SK-N-SH treated with all-trans-retinoic acid at 6 μM for 48 hours (cell line): Measurements from ENCODE around the gene NGEF.

Experiments used
- ATAC-seq: fragments of 200-7000 bp; cut with Tn5 transposase; 3 replicates; pipeline ENCODE4 v1.9.1; 2020; ENCODE audit warnings: mild to moderate bottlenecking, moderate library complexity
- BACH2 ChIP-seq: fragments of 250-450 bp; sonication (Bioruptor Pico); IDR thresholded peaks from 2 replicates; pipeline ENCODE4 v1.9.0; 2021; ENCODE audit warnings: mild to moderate bottlenecking, borderline replicate concordance
- CSDC2 ChIP-seq: fragments of 250-450 bp; sonication (Bioruptor Pico); IDR thresholded peaks from 2 replicates; pipeline ENCODE4 v1.5.0; 2020; ENCODE audit warnings: mild to moderate bottlenecking, moderate library complexity
- ESRRG ChIP-seq: fragments of 250-450 bp; sonication (Bioruptor Pico); IDR thresholded peaks from 2 replicates; pipeline ENCODE4 v1.6.1; 2021; ENCODE audit warnings: mild to moderate bottlenecking
- GLIS3 ChIP-seq: fragments of 250-450 bp; sonication (Bioruptor Pico); IDR thresholded peaks from 2 replicates; pipeline ENCODE4 v1.5.0; 2020; ENCODE audit warnings: mild to moderate bottlenecking, moderate library complexity
- ISL1 ChIP-seq: fragments of 250-450 bp; sonication (Bioruptor Pico); IDR thresholded peaks from 2 replicates; pipeline ENCODE4 v2.1.2; 2022; ENCODE audit warnings: mild to moderate bottlenecking, moderate library complexity
- PATZ1 ChIP-seq: fragments of 250-450 bp; sonication (Bioruptor Pico); IDR thresholded peaks from 2 replicates; pipeline ENCODE4 v1.8.0; 2020; ENCODE audit warnings: mild to moderate bottlenecking, moderate library complexity, borderline replicate concordance
- POU6F1 ChIP-seq: fragments of 250-450 bp; sonication (Bioruptor Pico); IDR thresholded peaks from 2 replicates; pipeline ENCODE4 v1.8.0; 2021; ENCODE audit warnings: low read depth, mild to moderate bottlenecking, moderate library complexity, borderline replicate concordance
- PPARA ChIP-seq: fragments of 250-450 bp; sonication (Bioruptor Pico); IDR thresholded peaks from 2 replicates; pipeline ENCODE4 v1.5.0; 2020; ENCODE audit warnings: mild to moderate bottlenecking, borderline replicate concordance
- RARB ChIP-seq: fragments of 250-450 bp; sonication (Bioruptor Pico); IDR thresholded peaks from 2 replicates; pipeline ENCODE4 v1.8.0; 2021; ENCODE audit warnings: mild to moderate bottlenecking, moderate library complexity
- TCF4 ChIP-seq: fragments of 250-450 bp; sonication (Bioruptor Pico); IDR thresholded peaks from 2 replicates; pipeline ENCODE4 v1.8.0; 2021; ENCODE audit warnings: mild to moderate bottlenecking, moderate library complexity, borderline replicate concordance
- TOX ChIP-seq: fragments of 250-450 bp; sonication (Bioruptor Pico); IDR thresholded peaks from 2 replicates; pipeline ENCODE4 v1.8.0; 2021; ENCODE audit warnings: mild to moderate bottlenecking, moderate library complexity, borderline replicate concordance
- ZC3H10 ChIP-seq: fragments of 250-450 bp; sonication (Bioruptor Pico); IDR thresholded peaks from 2 replicates; pipeline ENCODE4 v1.5.1; 2021; ENCODE audit warnings: mild to moderate bottlenecking, moderate library complexity
- ZFP3 ChIP-seq: fragments of 250-450 bp; sonication (Bioruptor Pico); IDR thresholded peaks from 2 replicates; pipeline ENCODE4 v1.5.0; 2020; ENCODE audit warnings: mild to moderate bottlenecking, moderate library complexity
- ZNF565 ChIP-seq: fragments of 450-650 bp; formaldehyde crosslinking; conservative IDR thresholded peaks from 2 replicates; pipeline ENCODE4 v1.5.0; 2020; ENCODE audit warnings: low read depth, mild to moderate bottlenecking, moderate library complexity
- ZNF70 ChIP-seq: fragments of 450-650 bp; formaldehyde crosslinking; IDR thresholded peaks from 2 replicates; pipeline ENCODE4 v1.5.0; 2020; ENCODE audit warnings: mild to moderate bottlenecking, moderate library complexity
- ZNF8 ChIP-seq: fragments of 450-650 bp; formaldehyde crosslinking; IDR thresholded peaks from 2 replicates; pipeline ENCODE4 v1.5.0; 2020; ENCODE audit warnings: mild to moderate bottlenecking, moderate library complexity
- TF ChIP-seq, protein P1 (sequence below): fragments of 250-450 bp; sonication (Bioruptor Pico); IDR thresholded peaks from 2 replicates; pipeline ENCODE4 v1.5.1; 2021; ENCODE audit warnings: mild to moderate bottlenecking, moderate library complexity
- TF ChIP-seq, protein P2 (sequence below): fragments of 250-450 bp; sonication (Bioruptor Pico); IDR thresholded peaks from 2 replicates; pipeline ENCODE4 v1.5.1; 2020; ENCODE audit warnings: low read depth, mild to moderate bottlenecking, moderate library complexity
- TF ChIP-seq, protein P3 (sequence below): fragments of 250-450 bp; sonication (Bioruptor Pico); IDR thresholded peaks from 2 replicates; pipeline ENCODE4 v1.5.0; 2020; ENCODE audit warnings: mild to moderate bottlenecking, moderate library complexity

NGEF gene

GRCh38 chr2:232924433-232924832 lies 88.6 kb downstream of the NGEF start:
- no peak for ATAC-seq
- TF ChIP-seq ZFP3 (no peak), ZNF70 (CRISPR knock-in tag) (no peak), BACH2 (CRISPR knock-in tag) (no peak), POU6F1 (CRISPR knock-in tag) (no peak), PPARA (CRISPR knock-in tag) (no peak), ISL1 (CRISPR knock-in tag) (no peak), PATZ1 (CRISPR knock-in tag) (no peak)
- TF ChIP-seq, protein P1, sequence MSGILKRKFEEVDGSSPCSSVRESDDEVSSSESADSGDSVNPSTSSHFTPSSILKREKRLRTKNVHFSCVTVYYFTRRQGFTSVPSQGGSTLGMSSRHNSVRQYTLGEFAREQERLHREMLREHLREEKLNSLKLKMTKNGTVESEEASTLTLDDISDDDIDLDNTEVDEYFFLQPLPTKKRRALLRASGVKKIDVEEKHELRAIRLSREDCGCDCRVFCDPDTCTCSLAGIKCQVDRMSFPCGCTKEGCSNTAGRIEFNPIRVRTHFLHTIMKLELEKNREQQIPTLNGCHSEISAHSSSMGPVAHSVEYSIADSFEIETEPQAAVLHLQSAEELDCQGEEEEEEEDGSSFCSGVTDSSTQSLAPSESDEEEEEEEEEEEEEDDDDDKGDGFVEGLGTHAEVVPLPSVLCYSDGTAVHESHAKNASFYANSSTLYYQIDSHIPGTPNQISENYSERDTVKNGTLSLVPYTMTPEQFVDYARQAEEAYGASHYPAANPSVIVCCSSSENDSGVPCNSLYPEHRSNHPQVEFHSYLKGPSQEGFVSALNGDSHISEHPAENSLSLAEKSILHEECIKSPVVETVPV, result no peak

- no peak for TF ChIP-seq GLIS3
- TF ChIP-seq, protein P2, sequence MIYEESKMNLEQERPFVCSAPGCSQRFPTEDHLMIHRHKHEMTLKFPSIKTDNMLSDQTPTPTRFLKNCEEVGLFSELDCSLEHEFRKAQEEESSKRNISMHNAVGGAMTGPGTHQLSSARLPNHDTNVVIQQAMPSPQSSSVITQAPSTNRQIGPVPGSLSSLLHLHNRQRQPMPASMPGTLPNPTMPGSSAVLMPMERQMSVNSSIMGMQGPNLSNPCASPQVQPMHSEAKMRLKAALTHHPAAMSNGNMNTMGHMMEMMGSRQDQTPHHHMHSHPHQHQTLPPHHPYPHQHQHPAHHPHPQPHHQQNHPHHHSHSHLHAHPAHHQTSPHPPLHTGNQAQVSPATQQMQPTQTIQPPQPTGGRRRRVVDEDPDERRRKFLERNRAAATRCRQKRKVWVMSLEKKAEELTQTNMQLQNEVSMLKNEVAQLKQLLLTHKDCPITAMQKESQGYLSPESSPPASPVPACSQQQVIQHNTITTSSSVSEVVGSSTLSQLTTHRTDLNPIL (CRISPR knock-in tag), result no peak
- no peak for TF ChIP-seq PATZ1 (CRISPR knock-in tag)
- TF ChIP-seq ZC3H10, result no peak
- no peak for TF ChIP-seq ZNF8 (CRISPR knock-in tag)
- TF ChIP-seq, protein P1, result no peak
- TF ChIP-seq ISL1 (CRISPR knock-in tag), result no peak
- TF ChIP-seq ESRRG (CRISPR knock-in tag), result no peak
- TF ChIP-seq ZNF565 (CRISPR knock-in tag), result no peak
- TF ChIP-seq, protein P3, sequence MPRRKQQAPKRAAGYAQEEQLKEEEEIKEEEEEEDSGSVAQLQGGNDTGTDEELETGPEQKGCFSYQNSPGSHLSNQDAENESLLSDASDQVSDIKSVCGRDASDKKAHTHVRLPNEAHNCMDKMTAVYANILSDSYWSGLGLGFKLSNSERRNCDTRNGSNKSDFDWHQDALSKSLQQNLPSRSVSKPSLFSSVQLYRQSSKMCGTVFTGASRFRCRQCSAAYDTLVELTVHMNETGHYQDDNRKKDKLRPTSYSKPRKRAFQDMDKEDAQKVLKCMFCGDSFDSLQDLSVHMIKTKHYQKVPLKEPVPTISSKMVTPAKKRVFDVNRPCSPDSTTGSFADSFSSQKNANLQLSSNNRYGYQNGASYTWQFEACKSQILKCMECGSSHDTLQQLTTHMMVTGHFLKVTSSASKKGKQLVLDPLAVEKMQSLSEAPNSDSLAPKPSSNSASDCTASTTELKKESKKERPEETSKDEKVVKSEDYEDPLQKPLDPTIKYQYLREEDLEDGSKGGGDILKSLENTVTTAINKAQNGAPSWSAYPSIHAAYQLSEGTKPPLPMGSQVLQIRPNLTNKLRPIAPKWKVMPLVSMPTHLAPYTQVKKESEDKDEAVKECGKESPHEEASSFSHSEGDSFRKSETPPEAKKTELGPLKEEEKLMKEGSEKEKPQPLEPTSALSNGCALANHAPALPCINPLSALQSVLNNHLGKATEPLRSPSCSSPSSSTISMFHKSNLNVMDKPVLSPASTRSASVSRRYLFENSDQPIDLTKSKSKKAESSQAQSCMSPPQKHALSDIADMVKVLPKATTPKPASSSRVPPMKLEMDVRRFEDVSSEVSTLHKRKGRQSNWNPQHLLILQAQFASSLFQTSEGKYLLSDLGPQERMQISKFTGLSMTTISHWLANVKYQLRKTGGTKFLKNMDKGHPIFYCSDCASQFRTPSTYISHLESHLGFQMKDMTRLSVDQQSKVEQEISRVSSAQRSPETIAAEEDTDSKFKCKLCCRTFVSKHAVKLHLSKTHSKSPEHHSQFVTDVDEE, result no peak
- TF ChIP-seq, all 23 proteins: peak for 0
- no peak for ATAC-seq
Observed at GRCh38 chr2:232920760-232921159, 92.3 kb downstream of the NGEF start.

- no peak for ATAC-seq
- TF ChIP-seq ZC3H10 (no peak), PATZ1 (CRISPR knock-in tag) (no peak), RARB (CRISPR knock-in tag) (no peak), TOX (CRISPR knock-in tag) (no peak), TCF4 (no peak), ZFP3 (no peak), CSDC2 (CRISPR knock-in tag) (no peak), GLIS3 (no peak), POU6F1 (CRISPR knock-in tag) (no peak)
- TF ChIP-seq, protein P1, result no peak
Observed at GRCh38 chr2:232920055-232920454, 93.0 kb downstream of the NGEF start.
